ENCODE measurements around the gene TMEM255B.
"Not testable (repeated sequence)": the region's sequence is repeated elsewhere in the genome, so short reads cannot be mapped to it uniquely, and the experiment has no call there.

Gene TMEM255B

DNA sequence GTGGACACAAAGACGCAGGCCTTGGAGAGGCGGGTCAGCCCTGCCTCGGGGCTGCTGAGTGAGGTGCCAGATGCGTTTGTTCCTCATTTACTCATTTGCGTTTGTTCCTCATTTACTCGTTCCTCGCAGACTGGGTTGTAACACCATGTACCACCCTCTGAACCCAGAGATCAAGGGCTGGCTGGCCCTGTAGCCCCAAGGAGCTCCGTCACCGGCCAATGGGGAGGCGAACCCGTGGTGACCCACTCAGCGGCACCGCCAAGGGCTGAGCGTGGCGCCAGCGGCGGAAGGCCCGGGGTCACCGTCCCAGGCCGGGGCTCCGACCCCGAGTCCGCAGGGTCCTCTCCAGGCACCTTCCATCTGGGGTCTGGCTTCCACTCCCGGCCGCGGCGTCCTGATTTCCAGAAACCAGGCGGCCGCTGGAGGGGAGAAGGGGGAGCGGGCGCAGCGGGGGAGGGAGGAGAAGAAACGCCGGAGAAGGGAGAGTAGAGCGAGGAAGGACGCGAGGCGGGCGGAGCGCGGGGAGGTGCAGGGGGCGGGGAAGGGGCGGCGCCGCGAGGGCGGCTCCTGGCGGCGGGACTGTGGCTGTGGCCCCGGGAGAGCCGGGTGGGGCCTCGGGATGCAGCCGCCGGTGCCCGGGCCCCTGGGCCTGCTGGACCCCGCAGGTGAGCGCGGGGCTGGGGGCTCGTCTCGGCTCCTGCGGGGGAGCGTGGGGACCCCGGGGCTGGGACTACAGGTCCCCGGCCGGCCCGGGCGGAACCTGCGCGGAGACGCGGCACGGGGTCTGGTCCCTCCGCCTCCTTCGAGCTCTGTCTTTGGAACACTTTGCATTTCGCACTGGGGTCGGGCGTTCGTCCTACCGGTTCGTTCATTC is at the start of gene TMEM255B:
Gene TMEM255B, plus strand, starts transcription at position 576 of the 874 bp plus-strand sequence. Its CDS starts 44 bp downstream, at position 620.
- peak; percentile 92 for DNase-seq (ENCODE audit: low spot score)

DNA sequence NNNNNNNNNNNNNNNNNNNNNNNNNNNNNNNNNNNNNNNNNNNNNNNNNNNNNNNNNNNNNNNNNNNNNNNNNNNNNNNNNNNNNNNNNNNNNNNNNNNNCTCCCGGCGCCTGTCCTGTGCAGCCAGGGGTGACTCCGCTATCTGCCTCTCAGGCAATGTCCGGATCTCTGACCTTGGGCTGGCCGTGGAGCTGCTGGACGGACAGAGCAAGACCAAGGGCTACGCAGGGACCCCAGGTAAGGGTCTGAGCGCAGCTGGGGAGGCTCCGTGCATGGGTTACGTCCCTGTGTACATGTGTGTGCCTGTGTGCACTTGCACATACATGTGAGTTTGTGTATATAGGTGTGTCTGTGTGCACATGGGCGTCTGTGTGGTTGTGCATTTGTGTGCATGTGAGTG is 36.1 kb upstream of the TMEM255B start:
- DNase-seq (ENCODE audit: low spot score), result no peak

DNA sequence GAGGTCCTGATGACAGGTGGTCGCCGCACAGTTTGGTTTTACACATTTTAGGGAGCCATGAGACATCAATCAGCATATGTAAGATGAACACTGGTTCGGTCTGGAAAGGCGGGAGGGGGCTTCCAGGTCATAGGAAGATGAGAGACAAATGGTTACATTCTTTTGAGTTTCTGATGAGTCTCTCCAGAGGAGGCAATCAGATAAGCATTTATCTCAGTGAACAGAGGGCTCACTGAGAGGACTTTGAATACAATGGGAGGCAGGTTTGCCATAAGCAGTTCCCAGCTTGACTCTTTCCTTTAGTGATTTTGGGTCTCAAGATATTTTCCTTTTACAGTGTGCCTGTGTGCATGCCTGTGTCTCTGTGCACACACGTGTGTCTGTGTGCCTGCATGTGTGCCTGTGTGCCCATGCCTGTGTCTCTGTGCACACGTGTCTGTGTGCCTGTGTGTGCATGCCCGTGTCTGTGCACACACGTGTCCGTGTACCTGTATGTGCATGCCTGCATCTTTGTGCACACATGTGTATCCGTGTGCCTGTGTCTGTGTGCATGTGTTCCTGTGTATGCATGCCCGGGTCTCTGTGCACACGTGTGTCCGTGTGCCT is 35.5 kb upstream of the TMEM255B start:
- no peak for DNase-seq (ENCODE audit: low spot score)

DNA sequence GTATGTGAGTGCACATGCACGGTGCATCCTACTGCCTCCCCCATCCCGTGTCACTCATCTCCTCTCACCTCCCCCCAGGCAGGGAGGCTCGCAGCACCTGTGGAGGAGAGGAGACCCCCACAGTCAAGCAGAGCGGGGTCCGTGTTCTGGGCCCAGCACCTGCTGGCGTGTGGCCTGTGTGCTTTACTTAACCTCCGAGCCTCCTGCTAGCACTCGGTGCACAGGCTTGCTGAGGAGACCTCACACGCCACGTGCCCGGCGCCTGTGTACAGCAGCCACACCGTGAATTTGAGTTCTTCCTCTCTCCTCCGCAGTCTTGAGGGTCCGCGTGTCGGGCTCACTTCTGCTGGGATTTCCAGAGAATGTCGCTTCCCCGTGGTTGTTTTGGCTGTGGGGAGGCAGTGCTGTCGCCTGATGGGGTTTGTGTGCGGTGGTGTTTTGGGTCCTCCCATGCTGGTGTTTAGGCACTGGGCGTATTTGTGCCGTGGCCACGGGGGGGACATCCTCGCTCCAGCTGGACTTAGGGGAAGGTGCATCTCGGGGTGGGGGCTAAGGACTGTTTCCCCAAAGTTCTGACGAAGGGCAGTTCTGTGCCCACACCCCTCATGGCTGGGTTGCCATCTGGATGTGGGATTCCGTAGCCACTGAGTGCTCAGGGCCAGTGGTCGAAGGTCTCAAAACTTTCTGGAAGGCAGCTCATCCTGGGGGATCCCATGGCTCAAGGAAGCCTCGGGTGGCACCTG is 34.8 kb upstream of the TMEM255B start:
- DNase-seq (ENCODE audit: low spot score), result no peak

DNA sequence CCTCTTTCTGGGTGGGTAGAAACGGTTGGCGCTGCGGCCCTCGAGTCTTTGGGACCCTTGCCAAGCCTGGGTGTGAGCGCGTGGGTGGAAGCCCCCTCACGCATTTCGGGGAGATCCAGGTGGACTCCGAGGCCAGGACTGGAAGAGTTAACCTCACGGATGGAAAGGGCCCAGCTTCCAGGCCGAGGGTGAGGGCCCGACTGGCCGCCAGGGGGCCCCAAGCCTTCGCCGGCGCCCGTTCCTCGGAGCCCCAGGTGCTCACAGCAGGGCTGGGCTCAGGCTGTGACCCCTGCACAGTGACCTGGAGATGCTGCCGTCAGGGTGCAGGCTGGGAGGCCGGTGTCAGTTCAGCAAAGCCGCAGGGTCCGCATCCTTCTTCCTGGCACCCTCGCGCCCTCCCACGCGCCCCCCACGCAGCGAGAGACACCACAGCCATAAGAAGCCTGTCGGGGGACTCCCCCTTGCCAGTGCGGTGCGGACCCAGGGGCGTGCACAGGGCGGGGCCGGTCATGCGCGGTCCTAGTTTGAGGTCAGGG is 34.2 kb upstream of the TMEM255B start:
- DNase-seq (ENCODE audit: low spot score), result peak; percentile 73

DNA sequence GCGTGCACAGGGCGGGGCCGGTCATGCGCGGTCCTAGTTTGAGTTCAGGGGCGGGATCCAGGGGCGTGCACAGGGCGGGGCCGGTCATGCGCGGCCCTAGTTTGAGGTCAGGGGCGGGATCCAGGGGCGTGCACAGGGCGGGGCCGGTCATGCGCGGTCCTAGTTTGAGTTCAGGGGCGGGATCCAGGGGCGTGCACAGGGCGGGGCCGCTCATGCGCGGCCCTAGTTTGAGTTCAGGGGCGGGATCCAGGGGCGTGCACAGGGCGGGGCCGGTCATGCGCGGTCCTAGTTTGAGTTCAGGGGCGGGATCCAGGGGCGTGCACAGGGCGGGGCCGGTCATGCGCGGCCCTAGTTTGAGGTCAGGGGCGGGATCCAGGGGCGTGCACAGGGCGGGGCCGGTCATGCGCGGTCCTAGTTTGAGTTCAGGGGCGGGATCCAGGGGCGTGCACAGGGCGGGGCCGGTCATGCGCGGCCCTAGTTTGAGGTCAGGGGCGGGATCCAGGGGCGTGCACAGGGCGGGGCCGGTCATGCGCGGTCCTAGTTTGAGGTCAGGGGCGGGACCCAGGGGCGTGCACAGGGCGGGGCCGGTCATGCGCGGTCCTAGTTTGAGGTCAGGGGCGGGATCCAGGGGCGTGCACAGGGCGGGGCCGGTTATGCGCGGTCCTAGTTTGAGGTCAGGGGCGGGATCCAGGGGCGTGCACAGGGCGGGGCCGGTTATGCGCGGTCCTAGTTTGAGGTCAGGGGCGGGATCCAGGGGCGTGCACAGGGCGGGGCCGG is 33.5 kb upstream of the TMEM255B start:
- not testable (repeated sequence) for DNase-seq (ENCODE audit: low spot score)

DNA sequence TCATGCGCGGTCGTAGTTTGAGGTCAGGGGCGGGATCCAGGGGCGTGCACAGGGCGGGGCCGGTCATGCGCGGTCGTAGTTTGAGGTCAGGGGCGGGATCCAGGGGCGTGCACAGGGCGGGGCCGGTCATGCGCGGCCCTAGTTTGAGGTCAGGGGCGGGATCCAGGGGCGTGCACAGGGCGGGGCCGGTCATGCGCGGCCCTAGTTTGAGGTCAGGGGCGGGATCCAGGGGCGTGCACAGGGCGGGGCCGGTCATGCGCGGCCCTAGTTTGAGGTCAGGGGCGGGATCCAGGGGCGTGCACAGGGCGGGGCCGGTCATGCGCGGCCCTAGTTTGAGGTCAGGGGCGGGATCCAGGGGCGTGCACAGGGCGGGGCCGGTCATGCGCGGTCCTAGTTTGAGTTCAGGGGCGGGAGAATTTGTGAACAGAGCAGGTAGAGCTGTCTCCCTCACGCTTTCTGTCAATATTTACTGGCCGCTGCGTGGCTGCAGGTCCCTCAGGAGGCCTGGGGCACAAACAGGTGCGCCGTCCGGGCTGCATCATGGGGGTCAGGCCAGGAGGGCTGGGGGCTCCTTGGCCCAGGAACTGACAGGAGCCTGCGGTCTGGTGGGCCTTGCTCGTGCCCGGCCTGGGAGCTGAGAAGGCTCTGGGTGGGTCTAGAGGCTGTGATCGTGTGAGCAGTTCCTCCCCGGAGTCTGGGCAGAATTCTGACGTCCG is 32.8 kb upstream of the TMEM255B start:
- not testable (repeated sequence) for DNase-seq (ENCODE audit: low spot score)

DNA sequence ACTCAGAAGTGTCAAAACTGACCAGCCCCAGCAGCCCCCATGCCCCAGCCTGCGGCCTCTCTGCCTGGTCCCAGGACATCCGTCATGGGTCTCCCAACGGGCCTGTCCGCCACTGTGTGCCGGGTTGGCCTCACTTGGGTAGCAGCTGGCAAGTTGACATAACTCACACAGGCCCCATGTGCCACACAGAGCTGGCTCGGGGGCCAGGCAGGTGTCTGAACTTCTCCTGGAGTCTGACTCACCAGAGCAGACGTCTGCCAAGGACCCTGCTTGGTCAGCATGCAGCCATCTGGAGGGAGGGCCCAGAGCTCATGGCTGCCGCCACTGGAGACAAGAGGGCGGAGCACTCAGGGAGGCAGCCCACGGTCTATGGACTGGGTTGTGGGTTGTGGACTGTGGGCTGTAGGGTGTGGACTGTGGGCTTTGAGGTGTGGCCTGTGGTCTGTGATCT is 32.0 kb upstream of the TMEM255B start:
- no peak for DNase-seq (ENCODE audit: low spot score)

DNA sequence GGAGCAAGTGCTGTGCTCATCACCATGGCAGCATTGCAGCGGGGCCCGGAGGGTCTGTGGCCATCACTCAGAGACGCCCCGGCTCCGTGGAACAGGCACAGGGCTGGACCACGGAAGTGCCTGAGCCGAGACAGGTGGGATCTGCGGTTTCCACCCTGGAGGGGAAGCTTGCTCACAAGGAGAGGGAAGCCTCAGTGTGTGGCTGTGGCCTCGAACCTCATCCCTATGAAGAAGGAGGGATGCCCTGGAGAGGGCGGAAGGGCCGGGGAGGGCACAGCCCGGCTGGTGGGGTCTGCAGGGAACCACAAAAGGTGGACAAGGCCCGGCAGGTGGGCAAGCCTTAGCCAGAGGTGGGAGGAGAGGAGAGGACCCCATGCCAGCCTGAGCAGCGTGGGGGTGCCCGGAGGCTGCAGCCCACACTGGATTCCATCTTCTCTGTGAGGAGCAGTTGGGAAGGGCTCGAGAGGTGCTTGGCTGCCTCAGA is 30.4 kb upstream of the TMEM255B start:
- no peak for DNase-seq (ENCODE audit: low spot score)

DNA sequence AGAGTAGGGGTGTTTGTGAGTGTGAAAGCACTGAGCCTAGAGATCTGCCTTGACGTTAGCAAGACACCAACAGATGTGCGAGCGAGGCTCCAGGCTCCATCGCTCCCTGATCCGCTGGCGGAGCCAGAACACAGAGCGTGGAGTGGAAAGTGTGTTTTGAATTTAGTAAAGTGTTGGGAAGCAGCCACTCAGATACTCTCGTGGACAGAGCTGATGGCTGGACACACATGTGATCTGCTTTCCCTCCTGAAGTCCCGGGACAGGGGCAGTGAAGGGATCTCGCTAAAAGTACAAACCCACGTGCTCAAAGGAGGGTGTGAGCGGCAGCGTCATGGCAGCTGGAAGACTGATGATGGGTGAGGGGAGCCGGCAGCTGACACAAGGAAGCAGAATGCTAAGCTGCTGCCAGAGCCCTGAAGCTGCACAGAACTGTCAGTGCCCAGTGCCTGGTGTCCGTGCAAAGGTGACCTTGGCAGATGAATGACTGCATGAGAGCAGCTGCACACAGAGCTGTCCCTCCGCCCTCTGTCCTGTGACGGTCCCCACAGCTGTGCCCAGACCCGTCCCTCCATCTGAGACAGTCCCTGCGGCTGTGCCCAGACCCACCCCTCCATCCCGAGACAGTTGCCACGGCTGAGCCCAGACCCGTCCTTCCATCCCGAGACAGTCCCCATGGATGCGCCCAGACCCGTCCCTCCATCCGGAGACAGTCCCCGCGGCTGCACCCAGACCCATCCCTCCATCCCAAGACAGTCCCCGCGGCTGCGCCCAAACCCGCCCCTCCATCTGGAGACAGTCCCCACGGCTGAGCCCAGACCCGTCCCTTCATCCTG is 29.6 kb upstream of the TMEM255B start:
- no peak for DNase-seq (ENCODE audit: low spot score)

DNA sequence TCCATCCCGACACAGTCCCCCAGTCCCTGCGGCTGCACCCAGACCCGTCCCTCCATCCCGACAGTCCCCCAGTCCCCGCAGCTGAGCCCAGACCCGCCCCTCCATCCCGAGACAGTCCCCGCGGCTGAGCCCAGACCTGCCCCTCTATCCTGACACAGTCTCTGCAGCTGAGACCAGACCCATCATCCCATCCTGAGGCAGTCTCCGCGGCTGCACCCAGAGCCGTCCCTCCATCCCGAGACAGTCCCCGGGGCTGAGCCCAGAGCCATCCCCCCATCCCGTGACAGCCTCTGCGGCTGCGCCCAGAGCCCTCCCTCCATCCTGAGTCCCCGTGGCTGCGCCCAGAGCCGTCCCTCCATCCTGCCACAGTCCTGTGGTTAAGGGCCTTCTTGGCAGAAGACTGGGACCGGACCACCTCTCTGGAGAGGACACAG is 28.8 kb upstream of the TMEM255B start:
- DNase-seq (ENCODE audit: low spot score), result no peak

DNA sequence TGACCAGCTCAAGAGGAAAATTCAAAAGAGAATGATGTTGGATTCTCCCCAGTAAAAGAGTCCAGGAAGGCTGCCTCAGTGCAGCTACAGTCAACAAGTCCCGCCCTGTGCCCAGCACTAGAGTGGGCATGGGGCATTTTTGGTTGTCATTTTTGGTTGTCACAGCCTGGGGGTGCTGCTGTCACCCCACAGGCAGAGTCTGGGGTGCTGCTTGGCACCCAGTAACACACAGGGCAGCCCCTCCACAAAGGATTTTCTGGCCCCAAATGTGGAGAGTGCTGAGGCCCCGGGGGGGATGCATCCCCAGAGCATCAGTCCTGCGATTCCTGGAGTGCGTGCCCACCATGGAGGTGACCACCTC is 28.2 kb upstream of the TMEM255B start:
- no peak for DNase-seq (ENCODE audit: low spot score)

DNA sequence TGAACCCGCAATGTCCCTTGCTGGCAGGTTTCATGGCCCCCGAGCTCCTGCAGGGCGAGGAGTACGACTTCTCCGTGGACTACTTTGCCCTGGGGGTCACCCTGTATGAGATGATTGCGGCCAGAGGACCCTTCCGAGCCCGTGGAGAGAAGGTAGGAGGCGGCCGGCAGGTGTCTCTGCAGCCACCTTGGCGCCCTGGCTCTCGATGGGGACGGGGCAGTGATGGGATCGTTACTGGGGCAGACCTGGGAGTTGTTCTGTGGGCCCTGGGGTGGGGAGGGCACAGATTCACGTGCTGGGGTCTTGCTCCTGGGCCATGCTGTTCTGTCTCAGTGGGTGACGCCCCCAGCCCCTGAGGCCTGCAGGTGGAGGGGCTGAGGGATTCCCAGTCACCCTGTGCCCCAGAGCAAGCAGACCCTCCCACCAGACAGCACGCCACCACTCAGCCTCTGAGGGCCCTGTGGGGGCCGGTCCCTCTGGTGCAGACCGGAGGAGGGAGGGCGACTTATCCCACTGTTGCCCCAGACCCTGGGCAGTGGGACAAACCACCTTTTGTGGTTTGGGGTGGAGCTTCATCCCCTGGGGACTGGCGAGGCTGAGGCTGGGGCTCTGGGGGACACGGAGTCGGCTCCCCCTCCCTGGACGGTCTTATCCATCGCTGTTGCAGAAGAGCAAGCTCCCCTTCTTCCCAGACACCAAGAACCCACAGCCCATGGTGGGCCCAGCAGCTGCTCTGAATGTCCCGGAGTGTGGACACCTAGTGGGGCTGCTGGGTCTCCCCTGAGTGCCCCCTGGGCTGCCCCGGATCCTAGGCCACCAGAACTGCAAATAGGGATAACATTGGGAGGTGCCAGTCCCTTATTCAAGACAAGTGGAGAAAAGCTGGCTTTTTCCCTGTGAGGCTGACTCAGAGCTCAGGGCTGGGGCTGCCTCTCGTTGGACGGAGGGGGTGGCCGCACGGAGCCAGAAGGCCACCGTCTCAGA is 27.5 kb upstream of the TMEM255B start:
- DNase-seq (ENCODE audit: low spot score), result no peak

DNA sequence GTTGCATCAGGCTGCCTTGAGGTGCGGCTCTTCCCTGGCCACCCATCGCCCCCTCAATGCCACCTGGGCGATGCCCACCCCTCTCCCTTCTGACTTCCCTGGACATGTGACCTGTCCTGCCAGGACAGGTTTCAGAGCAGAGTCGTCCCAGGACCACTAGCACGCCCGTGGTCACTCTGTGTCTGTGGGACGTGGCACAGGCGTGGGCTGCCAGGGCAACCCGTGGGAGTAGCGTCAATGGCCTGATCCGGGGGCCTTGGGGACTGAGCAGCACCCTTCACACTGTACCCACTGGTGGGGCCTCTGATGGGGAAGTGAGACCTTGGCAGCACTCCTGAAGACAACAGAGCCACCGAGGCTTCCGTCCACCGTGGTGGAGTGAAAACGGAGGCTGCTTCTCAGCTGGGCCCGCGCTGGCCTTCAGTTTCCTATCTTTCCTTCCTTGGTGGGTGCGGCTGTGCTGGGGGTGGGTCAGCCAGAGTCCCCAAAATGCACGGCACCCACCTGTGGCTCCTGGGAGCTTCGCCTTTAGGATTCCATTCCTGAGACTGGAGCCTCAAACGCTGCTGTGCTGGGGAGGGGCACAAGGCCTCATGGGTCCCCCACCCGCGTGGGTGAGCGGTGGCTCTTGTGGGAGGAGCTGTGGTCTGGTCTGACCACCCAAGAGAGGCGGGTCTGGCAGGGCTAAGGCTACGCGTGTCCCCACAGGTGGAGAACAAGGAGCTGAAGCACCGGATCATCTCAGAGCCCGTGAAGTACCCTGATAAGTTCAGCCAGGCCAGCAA is 26.7 kb upstream of the TMEM255B start:
- peak; percentile 24 for DNase-seq (ENCODE audit: low spot score)

DNA sequence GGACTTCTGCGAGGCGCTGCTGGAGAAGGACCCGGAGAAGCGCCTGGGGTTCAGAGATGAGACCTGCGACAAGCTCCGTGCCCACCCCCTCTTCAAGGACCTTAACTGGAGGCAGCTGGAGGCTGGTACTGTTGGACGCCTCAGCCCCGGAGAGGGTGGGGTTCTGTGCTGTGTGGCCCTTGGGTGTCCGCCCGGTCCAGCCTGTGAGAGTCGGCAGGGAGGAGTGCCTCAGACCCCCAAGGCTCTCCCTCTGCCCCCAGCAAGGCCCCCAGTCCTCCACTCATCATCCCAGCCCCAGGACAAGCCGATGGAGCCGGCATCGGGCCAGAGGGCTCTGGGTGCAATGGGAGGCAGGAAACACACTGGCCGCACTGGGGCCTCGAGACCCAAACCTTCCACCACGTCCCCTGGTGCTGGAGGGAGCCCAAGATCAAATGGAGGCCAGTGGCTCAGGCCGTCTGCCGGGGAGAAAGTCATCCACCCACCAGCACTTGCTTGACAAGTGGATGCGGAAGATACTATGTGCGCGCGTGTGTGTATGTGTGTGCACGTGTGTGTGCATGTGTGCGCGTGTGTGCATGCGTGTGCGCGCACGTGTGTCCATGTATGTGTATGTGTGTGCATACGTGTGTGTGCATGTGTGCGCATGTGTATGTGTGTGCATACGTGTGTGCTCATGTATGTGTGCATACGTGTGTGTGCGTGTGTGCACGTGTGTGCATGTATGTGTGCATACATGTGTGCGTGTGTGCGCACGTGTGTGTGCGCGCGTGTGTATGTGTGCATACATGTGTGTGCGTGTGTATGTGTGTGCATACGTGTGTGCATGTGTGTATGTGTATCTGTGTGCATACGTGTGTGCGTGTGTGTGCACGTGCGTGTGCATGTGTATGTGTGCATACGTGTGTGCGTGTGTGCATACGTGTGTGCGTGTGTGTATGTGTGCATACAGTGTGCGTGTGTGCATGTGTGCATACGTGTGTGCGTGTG is 25.8 kb upstream of the TMEM255B start:
- DNase-seq (ENCODE audit: low spot score), result no peak

DNA sequence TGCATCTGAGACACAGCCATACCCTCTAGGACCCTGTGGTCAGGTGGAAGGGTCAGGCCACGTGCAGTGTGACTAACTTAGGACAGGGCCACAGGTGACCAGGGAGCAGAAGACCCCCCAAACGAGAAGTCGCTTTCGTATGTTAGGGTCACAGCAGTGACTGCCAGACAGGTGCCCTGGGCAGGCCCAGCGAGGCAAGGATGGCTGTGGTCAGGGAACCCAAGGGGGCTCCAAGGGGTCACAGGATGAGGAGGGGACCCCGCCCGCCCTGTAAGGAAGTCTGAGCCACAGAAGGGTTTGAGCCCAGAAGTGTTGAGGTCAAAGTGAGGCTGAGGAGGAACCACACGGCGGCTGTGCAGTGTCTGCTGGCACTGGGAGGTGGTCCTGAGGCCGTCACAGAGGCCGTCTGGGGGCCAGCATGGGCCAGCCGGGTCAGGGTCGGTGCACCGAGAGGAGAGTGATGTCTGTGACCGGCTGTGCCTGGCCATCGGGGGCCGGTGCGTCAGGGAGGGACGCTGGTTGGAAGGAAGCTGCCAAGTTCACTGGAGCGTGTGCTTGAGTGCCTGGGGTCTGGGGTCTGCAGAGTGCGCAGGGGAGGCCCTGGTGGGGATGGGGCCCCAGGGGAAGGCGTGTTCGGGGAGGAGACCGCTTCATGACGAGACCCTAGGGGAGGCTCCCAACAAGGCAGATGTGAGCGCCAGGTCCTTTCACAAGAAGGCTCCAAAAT is 24.8 kb upstream of the TMEM255B start:
- no peak for DNase-seq (ENCODE audit: low spot score)

Measured in germinal center (tissue), 1 donor.